CD14-positive monocyte (primary cell): ENCODE measurements around the gene ST7L. TPM values are rescaled to one million over a fixed set of nuclear protein-coding genes. Genes with fewer than 3 reads are reported as not detected.

Source experiments
- DNase-seq, 3 donors: peaks; one replicate each; pipeline ENCODE4 v3.0.0-alpha.2; 2011 to 2022
- H2AFZ ChIP-seq: 2 replicates; pipeline ENCODE4 v1.6.0; 2012; ENCODE audit warnings: mild to moderate bottlenecking, low read depth, low read length, inconsistent platforms; ENCODE audit not compliant: insufficient read depth, poor library complexity, severe bottlenecking
- H3K27ac ChIP-seq, 2 donors: 1 replicate in 1 of 2; 2 replicates in 1 of 2; pipeline ENCODE4 v1.5.1; 2012 to 2013; ENCODE audit warnings: low read length in 2 of 2, control low read depth in 1 of 2, inconsistent platforms in 1 of 2, low read depth in 1 of 2, mild to moderate bottlenecking in 1 of 2
- H3K27me3 ChIP-seq, 2 donors: one replicate each; pipeline versions ENCODE4 v1.6.0 to v1.6.1; 2011 to 2013; ENCODE audit warnings: low read length in 2 of 2; ENCODE audit not compliant: control insufficient read depth in 2 of 2, insufficient read depth in 2 of 2
- H3K36me3 ChIP-seq, 2 donors: replicated peaks in 1 of 2; 1 replicate in 1 of 2; 2 replicates in 1 of 2; pipeline versions ENCODE4 v1.5.1 to v1.6.1; 2012 to 2013; ENCODE audit warnings: low read length in 2 of 2, control low read depth in 1 of 2, inconsistent platforms in 1 of 2, mild to moderate bottlenecking in 1 of 2; ENCODE audit not compliant: insufficient read depth in 2 of 2, control insufficient read depth in 1 of 2
- H3K4me1 ChIP-seq, 2 donors: 1 replicate in 1 of 2; 2 replicates in 1 of 2; pipeline versions ENCODE4 v1.5.1 to v1.6.1; 2012 to 2013; ENCODE audit warnings: low read length in 2 of 2, control low read depth in 1 of 2, inconsistent platforms in 1 of 2, mild to moderate bottlenecking in 1 of 2, moderate library complexity in 1 of 2; ENCODE audit not compliant: insufficient read depth in 2 of 2, control insufficient read depth in 1 of 2
- H3K4me2 ChIP-seq: replicated peaks from 2 replicates; pipeline ENCODE3; 2012; ENCODE audit warnings: low read length, moderate library complexity, mild to moderate bottlenecking; ENCODE audit not compliant: poor library complexity, severe bottlenecking; ENCODE audit errors: extremely low read depth
- H3K4me3 ChIP-seq, 3 experiments: fragments of 200-600 bp in 1 of 3; sonication (generic) in 1 of 3; replicated peaks in 1 of 3; 1 replicate in 2 of 3; 2 replicates in 1 of 3; pipeline ENCODE4 v1.5.1; 2011 to 2013; ENCODE audit warnings: low read length in 3 of 3, mild to moderate bottlenecking in 3 of 3, control low read depth in 2 of 3, low read depth in 2 of 3, inconsistent platforms in 1 of 3, moderate library complexity in 1 of 3
- H3K79me2 ChIP-seq: 2 replicates; pipeline ENCODE4 v1.6.0; 2012; ENCODE audit warnings: mild to moderate bottlenecking, control low read depth, inconsistent platforms, low read length, moderate library complexity; ENCODE audit not compliant: insufficient read depth
- H3K9ac ChIP-seq: 2 replicates; pipeline ENCODE4 v1.6.0; 2017; ENCODE audit warnings: low read length, mild to moderate bottlenecking; ENCODE audit not compliant: insufficient read depth, poor library complexity, severe bottlenecking
- H3K9me3 ChIP-seq, 2 donors: replicated peaks in 1 of 2; 1 replicate in 1 of 2; 2 replicates in 1 of 2; pipeline versions ENCODE4 v1.5.1 to v1.6.1; 2012 to 2013; ENCODE audit warnings: low read length in 2 of 2, control low read depth in 1 of 2; ENCODE audit not compliant: control insufficient read depth in 1 of 2, insufficient read depth in 1 of 2
- H4K20me1 ChIP-seq: 2 replicates; pipeline ENCODE4 v1.6.0; 2012; ENCODE audit warnings: mild to moderate bottlenecking, low read length, control low read depth, moderate library complexity; ENCODE audit not compliant: insufficient read depth
- H3K27ac Mint-ChIP-seq, 7 donors: one replicate each; pipeline ENCODE4 v1.8.0; 2020; ENCODE audit warnings: mild to moderate bottlenecking in 7 of 7, mixed read lengths in 7 of 7, moderate library complexity in 6 of 7, inconsistent platforms in 2 of 7
- H3K27me3 Mint-ChIP-seq, 3 donors: one replicate each; pipeline ENCODE4 v1.8.0; 2021 to 2022; ENCODE audit warnings: low read depth in 3 of 3, mild to moderate bottlenecking in 3 of 3, mixed read lengths in 3 of 3, moderate library complexity in 3 of 3, inconsistent platforms in 1 of 3
- H3K36me3 Mint-ChIP-seq, 2 donors: one replicate each; pipeline ENCODE4 v1.8.0; 2020; ENCODE audit warnings: mixed read lengths in 2 of 2, inconsistent platforms in 1 of 2, mild to moderate bottlenecking in 1 of 2
- H3K4me1 Mint-ChIP-seq: one replicate; pipeline ENCODE4 v1.8.0; 2020; ENCODE audit warnings: mild to moderate bottlenecking, mixed read lengths
- H3K4me3 Mint-ChIP-seq, 2 donors: one replicate each; pipeline ENCODE4 v1.8.0; 2020; ENCODE audit warnings: mild to moderate bottlenecking in 2 of 2, mixed read lengths in 2 of 2, moderate library complexity in 1 of 2
- H3K9me3 Mint-ChIP-seq, 7 donors: one replicate each; pipeline ENCODE4 v1.8.0; 2020 to 2022; ENCODE audit warnings: mixed read lengths in 7 of 7, mild to moderate bottlenecking in 6 of 7, moderate library complexity in 6 of 7, inconsistent platforms in 2 of 7
- WGBS: methylation state at CpG from one replicate; pipeline ENCODE4 v1.1.5; 2013; ENCODE audit warnings: missing lambda C conversion rate; ENCODE audit not compliant: insufficient coverage; 5-methylcytosine and 5-hydroxymethylcytosine counted together
- intact Hi-C, 2 donors: fragments of 100-400 bp; cut with micrococcal nuclease; formaldehyde crosslinking; loops; one replicate each; pipeline versions ENCODE4 v1.15.0 to v1.15.1; 2023
- polyA plus RNA-seq, 3 donors: library from polyadenylated mRNA; depleted of rRNA in 1 of 3; unstranded in 2 of 3; stranded (reverse) in 1 of 3; fragments of 300-500 nt in 2 of 3; fragments of >200 nt in 1 of 3; fragmentation: Illumina TruSeq in 2 of 3; gene quantifications; 1 replicate in 2 of 3; 2 replicates in 1 of 3; pipeline ENCODE4 v1.2.3, GENCODE V29; 2012 to 2021
- TF ChIP-seq, protein P1 (sequence below): fragments of 200-600 bp; IDR thresholded peaks from one replicate; pipeline ENCODE4 v1.8.0; 2022; ENCODE audit warnings: antibody characterized with exemption, mild to moderate bottlenecking

ST7L gene
- polyA plus RNA-seq, 3 donors = 5.4 to 10.0 (median 6.1) TPM

DNA sequence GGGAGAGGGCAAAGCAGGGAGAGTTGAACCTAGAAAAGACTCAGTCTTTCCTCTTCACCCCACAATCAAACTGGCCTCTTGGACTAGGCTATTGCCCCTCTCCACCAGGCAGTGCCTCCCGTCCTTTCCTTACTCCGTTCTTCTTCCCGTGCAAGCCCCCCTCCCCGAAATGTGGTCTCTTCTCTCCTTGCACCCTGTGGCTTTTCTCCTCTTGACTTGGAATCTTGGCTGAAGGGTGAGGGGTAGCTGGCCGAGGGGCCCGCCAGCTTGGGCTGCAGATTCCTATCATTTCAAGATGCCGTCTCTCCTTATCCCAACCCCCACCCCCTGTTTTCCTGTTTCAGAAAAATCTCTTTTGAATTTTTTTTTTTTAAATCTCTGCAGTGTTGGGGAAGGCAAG is 108.6 kb downstream of the ST7L start:
- Histone ChIP-seq H3K4me2 (no peak overlapping the region), H3K4me3 (no peak overlapping the region), H3K9ac (no peak overlapping the region), H3K79me2 (no peaks in the 10 kb centered on the region), H3K27ac (no peak overlapping the region), H3K27me3 (peaks cover 37 to 59% of the 10 kb centered on the region in 2 donors), H3K4me1 (peaks cover 9 to 20% of the 10 kb centered on the region in 2 donors), H4K20me1 (no peaks in the 10 kb centered on the region), H3K36me3 (no peaks in the 10 kb centered on the region), H2AFZ (no peak overlapping the region), H3K9me3 (peaks cover 0 to 23% of the 10 kb centered on the region in 2 donors)
- Mint-ChIP-seq H3K27me3 (peaks cover 42 to 65% (median 51%) of the 10 kb centered on the region in 3 donors), H3K27ac (no peak overlapping the region), H3K9me3 (peaks cover 0 to 14% (median 4%) of the 10 kb centered on the region in 7 donors), H3K4me3 (peak overlapping the region in 1 of 2 donors; percentile 85), H3K4me1 (peaks cover 15% of the 10 kb centered on the region), H3K36me3 (peaks cover 0 to 5% of the 10 kb centered on the region in 2 donors)
- DNase-seq = no peak
- intact Hi-C loops = no loop called here
- TF ChIP-seq, protein P1, sequence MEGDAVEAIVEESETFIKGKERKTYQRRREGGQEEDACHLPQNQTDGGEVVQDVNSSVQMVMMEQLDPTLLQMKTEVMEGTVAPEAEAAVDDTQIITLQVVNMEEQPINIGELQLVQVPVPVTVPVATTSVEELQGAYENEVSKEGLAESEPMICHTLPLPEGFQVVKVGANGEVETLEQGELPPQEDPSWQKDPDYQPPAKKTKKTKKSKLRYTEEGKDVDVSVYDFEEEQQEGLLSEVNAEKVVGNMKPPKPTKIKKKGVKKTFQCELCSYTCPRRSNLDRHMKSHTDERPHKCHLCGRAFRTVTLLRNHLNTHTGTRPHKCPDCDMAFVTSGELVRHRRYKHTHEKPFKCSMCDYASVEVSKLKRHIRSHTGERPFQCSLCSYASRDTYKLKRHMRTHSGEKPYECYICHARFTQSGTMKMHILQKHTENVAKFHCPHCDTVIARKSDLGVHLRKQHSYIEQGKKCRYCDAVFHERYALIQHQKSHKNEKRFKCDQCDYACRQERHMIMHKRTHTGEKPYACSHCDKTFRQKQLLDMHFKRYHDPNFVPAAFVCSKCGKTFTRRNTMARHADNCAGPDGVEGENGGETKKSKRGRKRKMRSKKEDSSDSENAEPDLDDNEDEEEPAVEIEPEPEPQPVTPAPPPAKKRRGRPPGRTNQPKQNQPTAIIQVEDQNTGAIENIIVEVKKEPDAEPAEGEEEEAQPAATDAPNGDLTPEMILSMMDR = no peak
- WGBS = no CpG with 5 or more reads among the region's 7 CpGs

DNA sequence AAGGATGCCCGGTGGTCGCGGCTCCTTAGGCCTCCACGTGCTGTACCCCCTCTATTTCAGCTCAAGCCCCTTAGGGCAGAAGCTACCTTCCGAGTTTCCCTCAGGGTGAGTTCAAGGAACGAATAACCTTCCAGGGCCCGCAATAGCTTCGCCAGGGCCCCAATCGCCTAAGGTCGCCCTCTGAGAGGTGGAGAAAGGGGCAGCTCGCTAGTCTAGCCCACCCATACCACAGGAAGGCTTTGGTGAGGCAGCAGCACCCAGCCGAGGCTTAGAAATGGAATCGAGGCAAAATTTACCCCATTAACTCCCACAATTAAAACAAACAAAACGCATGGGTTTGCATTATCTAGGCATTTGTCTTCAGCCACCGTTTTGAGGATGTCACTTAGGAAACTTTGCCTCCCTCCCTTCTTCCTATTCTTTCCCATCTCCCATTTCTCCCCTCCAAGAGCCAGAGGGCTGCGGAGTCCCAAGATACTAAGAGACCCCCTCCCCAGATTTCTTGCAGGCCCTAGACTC is 109.2 kb downstream of the ST7L start:
- Mint-ChIP-seq H3K27me3 (peaks cover 41 to 71% (median 55%) of the 10 kb centered on the region in 3 donors), H3K36me3 (peaks cover 0 to 5% of the 10 kb centered on the region in 2 donors), H3K27ac (no peak overlapping the region), H3K4me1 (peaks cover 15% of the 10 kb centered on the region), H3K9me3 (peaks cover 0 to 14% (median 4%) of the 10 kb centered on the region in 7 donors), H3K4me3 (peak overlapping the region; percentile 53 to 85)
- Histone ChIP-seq H3K36me3 (no peaks in the 10 kb centered on the region), H3K9me3 (peaks cover 0 to 23% of the 10 kb centered on the region in 2 donors), H3K27me3 (peaks cover 37 to 63% of the 10 kb centered on the region in 2 donors), H3K9ac (no peak overlapping the region), H2AFZ (no peak overlapping the region), H3K79me2 (no peaks in the 10 kb centered on the region), H3K4me2 (no peak overlapping the region), H3K4me3 (no peak overlapping the region), H4K20me1 (no peaks in the 10 kb centered on the region), H3K27ac (no peak overlapping the region), H3K4me1 (peaks cover 9 to 20% of the 10 kb centered on the region in 2 donors)
- TF ChIP-seq, protein P1 = no peak
- 37% methylated on average over 8 of the region's 16 CpGs for WGBS
- no peak for DNase-seq
- intact Hi-C loops = loop anchor here in 1 of 2 donors (10.0 kb wide), 1 partner anchor 195 kb away; the partner anchor contains the start of gene RHOC
